GM20431 (cell line): ENCODE measurements around the gene PXDC1.
"Not testable (repeated sequence)": the region's sequence is repeated elsewhere in the genome, so short reads cannot be mapped to it uniquely, and the experiment has no call there.

Source experiments
- in situ Hi-C: fragments of 300-500 bp; cut with MseI, MboI; formaldehyde crosslinking; loops from one replicate; pipeline ENCODE4 v1.15.0; 2020; ENCODE audit warnings: low sequenced_read_pairs; ENCODE audit not compliant: unreplicated experiment

PXDC1 gene

GRCh38 chr6:3695065-3695817, 56.3 kb downstream of the PXDC1 start:
- in situ Hi-C loops: no loop called here

DNA sequence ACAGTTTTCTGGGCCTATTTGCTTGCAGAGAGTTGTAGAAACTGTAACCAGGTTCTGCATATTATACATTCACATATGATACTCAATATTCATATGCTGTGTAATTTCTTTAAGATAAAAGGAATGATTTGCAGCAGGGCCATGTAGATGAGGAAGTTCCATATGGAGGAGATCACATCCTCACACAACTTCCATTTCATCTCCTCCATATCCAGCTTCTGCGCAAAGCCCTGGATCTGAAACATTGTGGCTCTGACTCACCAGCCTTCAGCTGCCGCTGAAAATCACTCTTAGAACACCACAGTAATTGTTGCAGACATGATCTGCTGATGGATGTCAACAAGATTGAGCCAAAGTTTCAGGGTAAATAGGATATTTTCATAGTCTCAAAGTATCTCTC, 57.7 kb downstream of the PXDC1 start:
- in situ Hi-C loops: no loop called here

GRCh38 chr6:3690506-3690905, 61.0 kb downstream of the PXDC1 start:
- in situ Hi-C loops: no loop called here

DNA sequence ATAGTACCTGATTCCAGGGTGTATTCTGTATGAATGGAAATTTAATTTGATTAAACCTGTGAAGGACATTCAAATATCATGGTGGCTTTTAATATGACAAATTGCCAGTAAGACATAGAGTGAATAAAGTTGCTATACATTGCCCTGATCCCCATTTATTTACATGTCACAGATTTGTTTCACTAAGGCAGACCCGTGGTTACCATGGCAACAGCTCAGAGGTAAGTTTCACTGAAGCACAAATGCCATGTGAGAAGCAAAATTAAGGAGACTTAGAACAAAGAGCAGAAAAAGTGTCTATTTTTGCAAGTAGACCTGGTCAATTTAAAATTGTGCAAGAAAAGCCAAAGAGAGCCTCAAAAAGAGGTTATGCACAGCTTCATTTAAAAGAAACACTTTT, 63.7 kb downstream of the PXDC1 start:
- in situ Hi-C loops: no loop called here

- in situ Hi-C loops: no loop called here
These were observed 68.2 kb downstream of the PXDC1 start for GRCh38 chr6:3683331-3683730.

DNA sequence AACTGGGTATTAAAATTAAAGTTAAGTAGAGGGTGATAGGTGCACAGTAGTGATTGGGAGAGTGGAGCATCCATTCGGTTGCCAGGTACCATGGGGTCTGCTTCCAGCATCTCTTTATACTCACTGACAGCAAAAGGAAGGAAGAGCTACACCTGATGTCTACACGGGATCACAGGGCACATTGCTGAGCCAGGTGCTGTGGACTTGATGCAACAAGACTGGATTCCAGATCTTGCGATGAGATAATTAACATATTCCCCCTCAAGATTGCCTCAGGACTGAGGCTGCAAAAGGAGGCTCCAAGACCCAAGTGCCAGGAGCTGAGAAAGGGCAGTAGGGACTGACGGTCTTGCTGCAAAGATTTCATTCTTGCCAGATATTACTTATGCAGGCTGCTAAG, 72.6 kb downstream of the PXDC1 start:
- in situ Hi-C loops: no loop called here

DNA sequence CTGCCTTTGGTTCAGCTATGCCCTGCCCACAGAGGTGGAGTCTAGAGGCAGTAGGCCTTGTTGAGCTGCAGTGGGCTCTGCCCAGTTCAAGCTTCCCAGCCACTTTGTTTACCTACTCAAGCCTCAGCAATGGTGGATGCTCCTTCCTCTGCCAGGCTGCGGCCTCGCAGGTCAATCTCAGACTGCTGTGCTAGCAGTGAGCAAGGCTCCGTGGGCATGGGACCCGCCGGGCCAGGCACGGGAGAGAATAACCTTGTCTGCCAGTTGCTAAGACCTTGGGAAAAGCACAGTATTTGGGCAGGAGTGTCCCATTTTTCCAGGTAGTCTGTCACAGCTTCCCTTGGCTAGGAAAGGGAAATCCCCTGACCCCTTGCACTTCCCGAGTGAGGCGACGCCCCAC, 73.8 kb downstream of the PXDC1 start:
- in situ Hi-C loops: not testable (repeated sequence)

DNA sequence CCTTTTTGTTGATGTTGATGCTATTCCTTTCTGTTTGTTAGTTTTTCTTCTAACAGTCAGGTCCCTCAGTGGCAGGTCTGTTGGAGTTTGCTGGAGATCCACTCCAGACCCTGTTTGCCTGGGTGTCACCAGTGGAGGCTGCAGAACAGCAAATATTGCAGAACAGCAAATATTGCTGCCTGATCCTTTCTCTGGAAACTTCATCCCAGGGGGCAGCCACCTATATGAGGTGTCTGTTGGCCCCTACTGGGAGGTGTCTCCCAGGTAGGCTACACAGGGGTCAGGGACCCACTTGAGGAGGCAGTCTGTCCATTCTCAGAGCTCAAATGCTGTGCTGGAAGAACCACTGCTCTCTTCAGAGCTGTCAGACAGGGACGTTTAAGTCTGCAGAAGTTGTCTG, 74.2 kb downstream of the PXDC1 start:
- in situ Hi-C loops: not testable (repeated sequence)
